PFSK-1 (cell line): ENCODE measurements around the gene HAUS1.

Experiments used
- FOXP2 ChIP-seq: optimal IDR thresholded peaks from 2 replicates; pipeline ENCODE3; 2011; ENCODE audit warnings: borderline replicate concordance, control low read depth, inconsistent platforms; ENCODE audit not compliant: insufficient read depth; ENCODE audit errors: extremely low read length, extremely low read depth
- POLR2AphosphoS5 ChIP-seq: IDR thresholded peaks from 2 replicates; pipeline ENCODE4 v1.6.1; 2012; ENCODE audit warnings: low read depth, mild to moderate bottlenecking, control low read depth, low read length, moderate library complexity
- SIN3A ChIP-seq: IDR thresholded peaks from 2 replicates; pipeline ENCODE4 v1.6.1; 2012; ENCODE audit warnings: mild to moderate bottlenecking, low read length, moderate library complexity, borderline replicate concordance; ENCODE audit not compliant: insufficient read depth
- TAF1 ChIP-seq: IDR thresholded peaks from 2 replicates; pipeline ENCODE4 v1.6.1; 2012; ENCODE audit warnings: low read length, control low read depth, borderline replicate concordance; ENCODE audit not compliant: insufficient read depth
- TF ChIP-seq, protein P1 (sequence below), 2 experiments: IDR thresholded peaks; 2 replicates each; pipeline versions ENCODE4 v1.6.1 to v1.8.0; 2011 to 2012; ENCODE audit warnings: low read depth in 2 of 2, low read length in 2 of 2, control low read depth in 1 of 2, inconsistent platforms in 1 of 2, mild to moderate bottlenecking in 1 of 2, moderate library complexity in 1 of 2; ENCODE audit not compliant: insufficient read depth in 1 of 2

The HAUS1 gene

GRCh38 chr18:46110406-46110805 lies 6.2 kb downstream of the HAUS1 start:
- TF ChIP-seq, protein P1, sequence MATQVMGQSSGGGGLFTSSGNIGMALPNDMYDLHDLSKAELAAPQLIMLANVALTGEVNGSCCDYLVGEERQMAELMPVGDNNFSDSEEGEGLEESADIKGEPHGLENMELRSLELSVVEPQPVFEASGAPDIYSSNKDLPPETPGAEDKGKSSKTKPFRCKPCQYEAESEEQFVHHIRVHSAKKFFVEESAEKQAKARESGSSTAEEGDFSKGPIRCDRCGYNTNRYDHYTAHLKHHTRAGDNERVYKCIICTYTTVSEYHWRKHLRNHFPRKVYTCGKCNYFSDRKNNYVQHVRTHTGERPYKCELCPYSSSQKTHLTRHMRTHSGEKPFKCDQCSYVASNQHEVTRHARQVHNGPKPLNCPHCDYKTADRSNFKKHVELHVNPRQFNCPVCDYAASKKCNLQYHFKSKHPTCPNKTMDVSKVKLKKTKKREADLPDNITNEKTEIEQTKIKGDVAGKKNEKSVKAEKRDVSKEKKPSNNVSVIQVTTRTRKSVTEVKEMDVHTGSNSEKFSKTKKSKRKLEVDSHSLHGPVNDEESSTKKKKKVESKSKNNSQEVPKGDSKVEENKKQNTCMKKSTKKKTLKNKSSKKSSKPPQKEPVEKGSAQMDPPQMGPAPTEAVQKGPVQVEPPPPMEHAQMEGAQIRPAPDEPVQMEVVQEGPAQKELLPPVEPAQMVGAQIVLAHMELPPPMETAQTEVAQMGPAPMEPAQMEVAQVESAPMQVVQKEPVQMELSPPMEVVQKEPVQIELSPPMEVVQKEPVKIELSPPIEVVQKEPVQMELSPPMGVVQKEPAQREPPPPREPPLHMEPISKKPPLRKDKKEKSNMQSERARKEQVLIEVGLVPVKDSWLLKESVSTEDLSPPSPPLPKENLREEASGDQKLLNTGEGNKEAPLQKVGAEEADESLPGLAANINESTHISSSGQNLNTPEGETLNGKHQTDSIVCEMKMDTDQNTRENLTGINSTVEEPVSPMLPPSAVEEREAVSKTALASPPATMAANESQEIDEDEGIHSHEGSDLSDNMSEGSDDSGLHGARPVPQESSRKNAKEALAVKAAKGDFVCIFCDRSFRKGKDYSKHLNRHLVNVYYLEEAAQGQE (IDR thresholded peaks at IDR 0.05; ENCODE audit: insufficient read depth in 1 of 2, low read depth in 2 of 2, low read length in 2 of 2): no peak
- TF ChIP-seq FOXP2 (no peak), TAF1 (no peak), POLR2AphosphoS5 (no peak), SIN3A (no peak)

- TF ChIP-seq TAF1: no peak
- no peak for TF ChIP-seq POLR2AphosphoS5
- TF ChIP-seq FOXP2: no peak
- TF ChIP-seq, protein P1 (IDR thresholded peaks at IDR 0.05; ENCODE audit: insufficient read depth in 1 of 2, low read depth in 2 of 2, low read length in 2 of 2): no peak
- TF ChIP-seq SIN3A: no peak
These were observed 9.6 kb downstream of the HAUS1 start for GRCh38 chr18:46113751-46114150.

- TF ChIP-seq TAF1 (no peak), FOXP2 (no peak), SIN3A (no peak)
These were observed 25.9 kb downstream of the HAUS1 start for GRCh38 chr18:46130061-46130460.

GRCh38 chr18:46133534-46133933 lies 29.3 kb downstream of the HAUS1 start:
- TF ChIP-seq, protein P1 (IDR thresholded peaks at IDR 0.05; ENCODE audit: insufficient read depth in 1 of 2, low read depth in 2 of 2, low read length in 2 of 2): no peak
- TF ChIP-seq TAF1: no peak
- TF ChIP-seq FOXP2: no peak
- no peak for TF ChIP-seq POLR2AphosphoS5
- no peak for TF ChIP-seq SIN3A

DNA sequence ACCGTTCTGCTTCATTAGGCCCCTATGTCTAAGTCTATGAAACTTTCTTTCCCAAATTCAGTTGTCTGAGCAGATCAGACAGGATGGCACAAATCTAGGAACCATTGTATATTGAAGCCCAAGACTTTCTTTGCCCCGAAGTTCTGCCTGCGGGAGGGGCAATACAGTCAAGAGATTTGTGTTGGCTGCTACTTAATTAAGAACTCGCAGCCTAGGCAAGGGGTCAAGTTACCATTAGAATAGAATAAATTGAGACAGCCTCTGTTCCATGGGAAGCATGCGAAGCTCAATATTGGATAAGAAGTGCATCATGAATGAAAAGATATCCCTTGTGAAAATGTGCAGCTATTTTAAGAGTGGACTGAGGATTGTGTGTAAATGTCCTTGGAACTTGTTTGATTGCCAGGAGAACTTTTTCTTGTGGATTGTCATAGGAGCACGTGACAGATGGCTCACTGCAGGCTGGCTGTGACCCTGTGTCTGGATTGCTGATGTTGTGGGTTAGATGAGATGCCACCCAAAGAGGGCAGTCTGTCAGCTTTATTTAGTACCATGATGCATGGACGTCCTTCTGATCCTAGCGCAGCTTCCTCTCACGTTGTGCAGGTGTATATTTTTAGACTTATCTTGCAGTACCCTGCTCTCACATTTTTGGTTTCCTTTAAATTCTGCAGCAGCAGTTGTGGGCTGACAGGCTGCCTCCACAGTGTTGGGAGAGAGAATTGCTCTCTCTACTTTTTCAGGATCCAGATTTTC lies 30.9 kb downstream of the HAUS1 start:
- TF ChIP-seq POLR2AphosphoS5 (no peak), FOXP2 (no peak), TAF1 (no peak), SIN3A (no peak)
- TF ChIP-seq, protein P1 (IDR thresholded peaks at IDR 0.05; ENCODE audit: insufficient read depth in 1 of 2, low read depth in 2 of 2, low read length in 2 of 2): no peak
